Colon (tissue), 2 donors: ENCODE results near the gene PPP2R1A.

Experiments used
- FAIRE-seq: peaks from 2 replicates; lab custom pipeline; 2012; peaks lifted over from hg19 to GRCh38; lab: Jason Lieb, UNC
- donor health status: control.
- donor health status: control.

Gene PPP2R1A

DNA sequence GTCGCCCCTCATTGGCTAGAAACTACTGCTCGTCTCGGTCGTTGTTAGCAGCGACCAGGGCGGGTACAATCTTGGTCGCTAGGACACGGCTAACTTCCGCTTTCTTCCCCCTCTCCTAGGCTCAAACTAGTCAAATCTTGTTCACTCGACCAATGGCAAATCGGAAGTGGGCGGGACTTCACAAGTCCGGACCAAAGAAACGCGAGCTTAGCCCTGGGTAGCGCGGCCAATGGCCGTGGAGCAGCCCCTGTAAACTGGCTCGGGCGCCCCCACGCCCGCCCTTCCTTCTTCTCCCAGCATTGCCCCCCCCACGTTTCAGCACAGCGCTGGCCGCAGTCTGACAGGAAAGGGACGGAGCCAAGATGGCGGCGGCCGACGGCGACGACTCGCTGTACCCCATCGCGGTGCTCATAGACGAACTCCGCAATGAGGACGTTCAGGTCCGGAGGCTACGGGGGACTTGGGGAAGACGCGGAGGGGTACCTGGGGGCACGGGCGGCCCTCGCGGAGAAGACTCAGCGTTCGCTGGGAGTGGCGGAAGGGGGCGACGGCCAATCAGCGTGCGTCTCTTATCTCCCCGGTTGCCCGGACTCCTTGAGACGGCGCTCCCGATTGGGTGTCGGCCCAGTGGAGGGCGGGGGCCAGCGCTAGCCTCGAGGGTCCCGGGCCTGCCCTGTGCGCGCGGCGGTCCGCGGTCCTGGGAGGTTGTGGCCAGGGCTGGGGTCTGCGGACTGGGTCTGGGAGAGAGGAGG lies at the start of gene PPP2R1A:
Gene PPP2R1A (plus strand): TSS at position 318 of the 752 bp plus-strand sequence. CDS start 45 bp downstream, at position 363.
- FAIRE-seq, result peak; percentile 98

DNA sequence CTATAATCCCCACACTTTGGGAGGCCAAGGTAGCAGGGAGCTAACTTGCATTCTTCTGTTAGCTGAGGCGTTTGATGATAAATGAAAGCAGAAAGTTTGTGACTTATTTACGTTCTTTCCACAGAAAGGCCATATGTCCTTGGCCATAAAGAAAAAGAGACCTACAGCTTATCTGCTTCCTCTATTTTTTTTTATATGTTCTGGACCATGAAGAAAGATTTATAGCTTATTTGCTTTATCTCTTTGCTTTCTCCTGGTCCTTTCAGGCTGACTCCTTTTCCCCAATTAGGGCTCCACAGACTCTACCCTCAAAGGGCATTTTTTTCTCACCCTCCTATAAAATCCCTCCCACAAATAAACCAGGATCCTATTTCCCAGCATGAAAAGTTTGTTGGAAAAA lies 48.6 kb upstream of the PPP2R1A start:
- FAIRE-seq, result no peak

- FAIRE-seq, result no peak
Observed at GRCh38 chr19:52142001-52142595, 47.8 kb upstream of the PPP2R1A start.

- FAIRE-seq, result no peak
Observed at GRCh38 chr19:52148256-52148655, 41.6 kb upstream of the PPP2R1A start.

DNA sequence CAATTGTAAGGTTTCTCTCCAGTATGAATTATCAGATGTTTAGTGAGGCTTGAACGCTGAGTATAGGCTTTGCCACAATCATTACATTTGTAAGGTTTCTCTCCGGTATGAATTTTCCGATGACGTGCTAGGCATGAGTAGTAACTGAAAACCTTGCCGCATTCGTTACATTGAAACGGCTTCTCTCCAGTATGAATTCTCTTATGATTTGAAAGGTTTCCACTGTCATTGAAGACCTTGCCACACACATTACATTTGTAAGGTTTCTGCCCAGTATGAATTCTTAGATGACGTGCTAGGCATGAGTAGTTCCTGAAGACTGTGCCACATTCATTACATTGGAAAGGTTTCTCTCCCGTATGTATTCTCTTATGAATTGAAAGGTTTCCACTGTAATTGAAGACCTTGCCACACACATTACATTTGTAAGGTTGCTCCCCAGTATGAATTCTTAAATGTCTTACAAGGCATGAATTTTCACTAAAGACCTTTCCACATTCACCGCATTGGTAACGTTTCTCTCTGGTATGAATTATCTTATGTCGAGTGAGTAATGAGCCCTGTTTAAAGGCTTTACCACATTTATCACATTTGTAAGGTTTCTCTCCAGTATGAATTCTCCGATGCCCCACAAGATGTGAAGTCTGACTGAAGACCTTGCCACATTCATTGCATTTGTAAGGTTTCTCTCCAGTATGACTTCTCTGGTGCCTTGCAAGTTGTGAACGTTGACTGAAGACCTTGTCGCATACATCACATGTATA lies 34.1 kb upstream of the PPP2R1A start:
- FAIRE-seq, result no peak

GRCh38 chr19:52170304-52170703 lies 19.5 kb upstream of the PPP2R1A start:
- FAIRE-seq, result no peak

DNA sequence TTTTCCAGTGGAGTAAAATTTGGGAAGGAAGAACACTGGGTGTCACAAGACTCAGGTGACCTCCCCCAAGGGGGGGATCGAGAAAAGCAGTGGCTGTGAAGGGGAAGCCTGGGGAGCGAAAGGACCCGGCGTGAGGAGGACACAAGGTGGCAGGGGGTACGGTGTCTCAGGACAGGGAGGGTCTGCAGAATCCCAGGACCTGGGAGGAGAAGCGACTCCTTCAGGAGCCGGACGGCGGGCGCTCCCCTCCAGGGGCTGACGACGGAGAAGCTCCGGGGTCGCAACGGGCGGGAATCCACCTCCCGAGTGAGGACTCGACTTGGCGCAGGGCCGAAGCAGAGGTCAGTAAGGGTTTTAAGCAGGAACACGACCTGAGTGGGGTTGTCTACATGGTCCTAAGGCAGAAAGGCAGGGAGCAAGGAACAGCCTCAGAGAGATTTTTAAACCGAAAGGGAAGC lies 19.0 kb upstream of the PPP2R1A start:
- no peak for FAIRE-seq

DNA sequence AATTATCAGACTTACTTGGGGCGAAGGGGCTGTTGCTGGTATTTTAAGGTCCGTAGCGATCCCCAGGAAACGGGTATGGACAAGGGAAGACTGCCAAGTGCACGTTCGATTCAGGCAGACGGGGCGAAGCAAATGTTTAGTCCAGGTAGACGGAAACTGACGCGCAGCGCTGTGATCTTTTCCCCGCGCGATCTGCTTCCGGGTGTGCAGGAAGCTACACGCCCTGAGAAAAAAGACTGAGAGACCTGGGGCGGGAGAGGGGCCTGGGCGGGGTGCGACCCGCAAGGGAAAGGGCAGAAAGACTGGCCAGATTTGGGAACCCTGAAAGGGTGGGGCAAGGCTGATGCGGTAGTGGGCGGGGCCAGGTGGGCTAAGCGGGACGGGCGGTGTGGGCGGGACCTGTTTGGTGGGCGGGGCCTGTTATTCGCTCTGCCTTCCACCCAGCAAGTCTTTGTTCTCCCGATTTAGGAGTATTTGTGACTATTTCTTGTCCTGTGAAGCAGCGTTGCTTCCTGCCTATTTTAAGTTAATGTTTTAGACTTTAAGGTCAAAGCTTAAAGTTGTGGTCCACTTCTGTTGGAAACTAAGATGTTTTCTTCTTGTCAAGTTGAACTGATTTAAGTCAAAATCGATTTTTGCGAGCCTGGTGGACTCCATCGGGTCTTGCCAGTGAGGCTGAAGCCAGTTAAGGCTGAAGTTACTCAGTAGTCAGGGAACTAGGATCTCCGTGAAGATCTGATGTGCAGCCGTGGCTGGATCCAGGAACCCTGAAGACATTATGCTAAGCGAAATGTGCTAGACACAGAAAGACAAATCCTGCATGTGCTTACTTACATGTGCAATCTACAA lies 18.3 kb upstream of the PPP2R1A start, which contains the start of gene ZNF836:
Gene ZNF836 (minus strand): TSS at position 301 of the 849 bp plus-strand sequence. CDS start 3,549 bp downstream, outside the sequence.
- no peak for FAIRE-seq

GRCh38 chr19:52172347-52172746 lies 17.5 kb upstream of the PPP2R1A start:
- no peak for FAIRE-seq

DNA sequence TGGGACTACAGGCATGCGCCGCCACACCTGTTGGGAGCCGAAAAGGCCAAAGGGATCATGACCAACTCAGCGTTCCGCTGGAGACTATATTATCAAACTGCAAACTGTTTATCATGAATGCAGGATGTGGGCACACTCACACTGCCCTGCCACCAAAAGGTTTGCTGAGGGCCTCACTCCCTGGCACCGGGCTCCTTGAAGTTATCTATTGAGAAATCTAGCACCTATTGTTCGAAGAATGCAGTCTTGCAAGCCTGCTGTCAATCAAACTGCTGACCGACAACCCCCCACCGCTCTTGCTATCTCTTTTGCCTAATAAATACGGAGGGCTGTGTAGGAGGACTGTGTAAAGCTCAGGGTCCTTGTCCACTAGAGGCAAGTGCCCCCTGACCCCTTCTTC lies 13.3 kb upstream of the PPP2R1A start:
- no peak for FAIRE-seq

DNA sequence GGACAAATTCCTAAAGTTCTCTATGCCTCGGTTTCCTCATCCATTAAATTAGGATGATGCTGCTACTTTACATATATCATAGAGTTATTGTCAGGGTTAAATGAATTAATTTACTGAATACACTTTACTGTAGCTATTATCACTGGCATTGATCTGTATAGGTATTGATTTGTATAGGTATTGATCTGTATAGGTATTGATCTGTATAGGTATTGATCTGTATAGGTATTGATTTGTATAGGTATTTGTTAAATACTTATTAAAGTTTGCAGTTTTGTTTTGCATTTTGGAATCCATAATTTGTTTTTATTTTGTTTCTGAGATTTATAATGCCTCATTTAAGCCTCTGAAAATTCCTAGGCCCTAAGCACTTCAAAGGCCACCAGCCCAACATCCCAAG lies 2.4 kb upstream of the PPP2R1A start:
- no peak for FAIRE-seq

DNA sequence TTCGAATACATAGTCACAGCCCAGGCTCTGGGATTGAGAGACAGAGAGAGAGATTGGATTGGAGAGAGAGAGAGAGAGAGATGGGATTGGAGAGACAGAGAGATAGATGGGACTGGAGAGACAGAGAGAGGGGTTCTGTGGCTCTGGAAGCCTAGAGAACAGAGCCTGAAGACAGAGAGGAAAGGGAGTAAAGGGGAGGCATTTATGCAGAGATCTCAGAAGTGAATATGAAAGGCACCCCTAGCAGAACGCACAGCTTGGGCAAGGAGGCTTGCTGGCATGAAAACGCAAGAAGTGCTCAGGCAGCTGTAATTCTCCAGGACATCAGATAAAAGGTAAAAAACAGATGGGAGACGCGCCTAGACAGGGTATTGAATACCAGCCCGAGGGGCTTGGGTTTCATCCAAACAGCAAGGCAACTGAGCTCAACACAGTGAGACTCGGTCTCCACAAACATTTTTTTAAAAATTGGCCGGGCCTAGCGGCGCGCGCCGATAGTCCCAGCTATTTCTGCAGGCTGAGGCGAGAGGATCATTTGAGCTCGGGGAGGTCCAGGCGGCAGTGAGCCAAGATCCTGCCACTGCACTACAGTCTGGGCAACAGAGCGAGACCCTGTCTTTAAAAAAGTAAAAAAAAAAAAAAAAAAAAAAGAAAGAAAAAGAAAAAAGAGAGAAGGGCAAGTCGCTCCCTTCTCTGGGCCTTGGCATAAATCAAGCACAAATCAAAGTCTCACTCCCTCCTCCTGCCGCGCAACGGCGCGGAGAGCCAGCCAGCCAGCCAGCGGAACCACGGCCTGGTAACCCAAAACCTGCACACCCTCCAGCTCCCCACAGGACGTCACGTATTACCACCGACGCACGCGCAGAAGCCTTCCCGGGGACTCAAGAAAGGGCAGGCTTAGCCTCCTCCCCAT lies 774 bp upstream of the PPP2R1A start:
- no peak for FAIRE-seq

DNA sequence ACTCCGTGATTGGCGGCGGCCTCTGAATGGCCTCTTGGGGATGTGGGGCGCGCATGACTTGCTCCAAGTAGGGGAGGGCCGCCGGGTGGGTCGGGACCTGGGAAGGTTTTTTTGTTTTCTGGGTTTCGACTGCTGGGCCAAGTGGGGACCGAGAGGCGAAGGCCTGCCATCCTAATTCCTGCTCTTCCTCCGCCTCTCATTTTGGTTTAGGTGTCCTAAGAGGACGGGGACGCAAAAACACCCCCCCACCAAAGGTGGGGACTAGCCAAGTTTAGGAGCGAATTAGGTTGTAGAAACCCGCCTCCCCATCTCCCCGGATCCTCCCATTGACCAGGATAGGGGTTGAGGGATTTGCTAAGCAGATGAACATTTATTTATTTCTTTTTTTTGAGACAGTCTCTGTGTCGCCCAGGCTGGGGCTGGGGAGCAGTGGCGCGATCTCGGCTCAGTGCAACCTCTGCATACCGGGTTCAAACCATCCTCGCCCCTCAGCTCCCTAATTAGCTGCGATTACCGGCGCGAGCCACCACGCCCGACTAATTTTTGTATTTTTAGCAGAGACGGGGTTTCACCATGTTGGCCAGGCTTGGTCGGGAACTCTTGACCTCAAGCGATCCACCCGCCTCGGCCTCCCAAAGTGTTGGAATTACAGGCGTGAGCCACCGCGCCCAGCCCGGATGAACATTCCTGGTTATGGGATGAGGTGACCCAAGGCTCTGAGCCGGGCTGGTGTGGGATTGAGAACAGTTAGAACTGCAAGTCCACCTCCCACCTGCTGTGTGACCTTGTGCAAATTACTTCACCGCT lies 838 bp downstream of the PPP2R1A start:
- no peak for FAIRE-seq

DNA sequence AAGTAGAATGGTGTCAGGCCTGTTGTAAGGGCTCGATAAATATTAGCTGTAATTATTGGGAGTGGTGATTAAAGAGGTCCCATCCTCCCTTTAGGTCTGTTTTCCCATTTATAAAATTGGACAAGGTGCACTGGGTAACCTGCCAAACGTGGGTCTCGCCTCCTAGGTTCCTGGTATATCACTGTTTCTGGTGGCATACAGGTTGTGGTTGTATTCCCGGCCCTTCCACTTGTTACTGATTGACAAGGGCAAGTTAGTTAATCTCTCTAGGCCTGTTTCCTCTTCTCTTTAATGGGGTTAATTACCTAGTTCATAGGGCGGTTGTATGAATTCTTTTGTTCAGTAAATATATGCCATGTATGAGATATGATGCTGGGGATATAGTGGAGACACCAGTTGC lies 1.5 kb downstream of the PPP2R1A start:
- no peak for FAIRE-seq

DNA sequence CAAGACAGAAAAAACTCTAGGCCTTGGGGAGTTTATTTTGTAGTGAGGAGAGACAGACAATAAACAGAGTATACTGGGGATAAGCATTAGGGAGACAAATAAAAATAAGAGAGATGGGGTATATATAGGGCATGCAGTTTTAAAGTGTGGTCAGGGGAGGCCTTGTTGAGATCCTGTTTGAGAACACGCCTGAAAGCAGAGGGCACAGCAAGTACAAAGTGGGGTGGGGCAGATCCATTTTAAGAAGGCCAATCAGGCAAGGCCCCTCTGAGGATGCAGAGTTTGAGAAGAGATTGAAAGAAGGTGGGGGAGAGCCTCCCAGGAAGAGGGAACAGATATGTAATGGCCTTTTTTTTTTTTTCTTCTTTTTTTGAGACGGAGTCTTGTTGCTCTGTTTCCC lies 2.1 kb downstream of the PPP2R1A start:
- FAIRE-seq, result no peak

DNA sequence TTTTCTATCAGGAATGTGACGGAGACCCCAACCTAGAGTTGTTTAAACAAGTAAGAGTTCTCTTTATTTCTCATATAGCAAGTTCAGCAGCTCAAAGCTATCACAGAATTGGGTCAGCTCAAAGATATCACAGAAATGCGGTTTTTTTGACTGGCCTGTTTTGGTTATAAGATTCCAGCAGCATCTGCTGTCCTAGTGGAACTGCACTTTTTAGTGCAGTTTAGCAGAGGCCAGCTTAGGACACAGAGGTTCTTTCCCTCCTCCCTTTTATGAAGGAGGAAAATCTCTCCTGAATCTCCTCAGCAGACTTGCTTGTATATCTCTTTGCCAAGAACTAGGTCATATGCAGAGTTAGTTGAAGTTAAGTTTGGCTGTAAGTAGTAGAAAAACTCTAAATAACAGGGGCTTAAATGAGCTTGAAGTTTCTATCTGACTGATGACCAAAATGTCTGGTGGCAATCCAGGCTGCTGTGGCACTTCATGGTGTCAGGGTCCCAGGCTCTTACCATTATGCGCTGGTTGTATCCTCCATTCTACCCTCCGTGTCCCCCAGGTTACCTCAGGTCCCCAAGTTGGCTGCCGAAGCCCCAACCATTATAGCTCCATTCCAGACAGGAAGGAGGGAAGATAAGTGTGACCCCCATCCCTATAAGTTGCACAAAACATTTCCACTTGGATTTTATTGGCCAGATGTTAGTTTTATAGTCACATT lies 6.6 kb downstream of the PPP2R1A start:
- no peak for FAIRE-seq

- no peak for FAIRE-seq
Observed at GRCh38 chr19:52197964-52198363, 8.1 kb downstream of the PPP2R1A start.

GRCh38 chr19:52198678-52199077 lies 8.8 kb downstream of the PPP2R1A start:
- no peak for FAIRE-seq

DNA sequence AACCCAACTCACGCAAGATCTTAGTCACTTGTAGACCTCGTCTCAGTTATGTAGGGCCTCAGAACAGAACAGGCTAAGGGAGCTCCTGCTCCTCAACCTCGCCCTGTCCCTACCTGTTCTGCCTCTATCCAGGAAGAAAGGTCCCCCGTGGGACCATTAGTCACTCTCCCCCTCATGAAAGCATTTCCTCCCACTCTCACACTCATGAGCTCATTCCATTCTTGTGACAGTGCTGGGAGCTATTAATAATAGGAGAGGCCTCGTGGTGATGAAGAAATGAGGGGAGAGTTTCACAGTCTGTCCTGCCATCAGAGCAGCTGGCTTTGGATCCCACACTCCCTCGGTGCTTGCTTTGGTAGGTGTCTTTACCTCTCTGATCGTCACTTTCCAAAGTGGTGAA lies 10.2 kb downstream of the PPP2R1A start:
- no peak for FAIRE-seq
